HT-29 (cell line): Measurements from ENCODE around the gene VOPP1. TPM values are rescaled to one million over a fixed set of nuclear protein-coding genes. Genes with fewer than 3 reads are reported as not detected.

Source experiments
- DNase-seq: peaks from one replicate; pipeline ENCODE4 v3.0.0-alpha.2; 2015; ENCODE audit warnings: low spot score
- total RNA-seq: library from RNA; depleted of rRNA; stranded (reverse); fragments of >200 nt; shearing (Covaris generic); gene quantifications from 2 replicates; pipeline ENCODE4 v1.2.3, GENCODE V29; 2014

The VOPP1 gene
- total RNA-seq, 1 experiment from 2014 or later, result 133 TPM

GRCh38 chr7:55582656-55583055, 10.4 kb upstream of the VOPP1 start:
- DNase-seq, result peak; percentile 75

GRCh38 chr7:55576753-55577152, 4.5 kb upstream of the VOPP1 start:
- DNase-seq, result no peak

GRCh38 chr7:55575733-55576132, 3.4 kb upstream of the VOPP1 start:
- DNase-seq, result peak; percentile 0

- no peak for DNase-seq
These were observed 2.8 kb upstream of the VOPP1 start for GRCh38 chr7:55575098-55575497.

- no peak for DNase-seq
These were observed 1.9 kb upstream of the VOPP1 start for GRCh38 chr7:55574051-55574717.

DNA sequence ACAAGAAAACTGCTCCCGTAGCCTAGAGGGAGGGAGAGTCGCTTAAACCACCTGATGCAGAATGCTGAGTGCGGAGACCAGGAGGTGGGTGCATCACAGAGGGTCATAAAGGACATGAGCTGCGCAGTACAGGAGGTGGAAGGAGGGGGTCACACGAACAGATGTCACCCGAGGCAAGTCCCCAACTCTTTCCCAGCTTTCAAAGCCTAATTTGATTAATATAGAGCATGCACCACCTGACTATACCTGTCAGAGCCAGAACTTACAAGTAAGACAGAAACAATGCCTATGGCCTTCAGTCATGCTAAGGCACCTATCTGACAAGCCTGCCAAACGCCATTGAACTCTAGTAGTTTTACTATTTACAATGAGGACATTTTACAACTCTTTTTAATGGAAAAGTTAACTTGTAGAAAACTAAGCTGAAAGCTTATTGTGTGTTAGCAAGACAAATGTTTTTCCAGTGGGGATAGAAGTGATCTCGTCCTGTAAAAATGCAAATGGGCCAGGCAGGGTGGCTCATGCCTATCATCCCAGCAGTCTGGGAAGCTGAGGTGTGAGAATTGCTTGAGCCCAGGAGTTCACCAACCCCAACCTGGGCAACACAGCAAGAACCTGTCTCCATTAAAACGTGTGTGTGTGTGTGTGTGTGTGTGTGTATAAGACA, 1.1 kb upstream of the VOPP1 start:
- DNase-seq, result no peak

GRCh38 chr7:55571511-55572377, 558 bp downstream of the VOPP1 start:
- DNase-seq, result peak; percentile 64

GRCh38 chr7:55570939-55571338, 1.4 kb downstream of the VOPP1 start:
- no peak for DNase-seq

GRCh38 chr7:55570218-55570873, 2.0 kb downstream of the VOPP1 start:
- DNase-seq, result no peak

GRCh38 chr7:55569797-55570196, 2.5 kb downstream of the VOPP1 start:
- no peak for DNase-seq

- no peak for DNase-seq
These were observed 3.0 kb downstream of the VOPP1 start for GRCh38 chr7:55569269-55569663.

- DNase-seq, result no peak
These were observed 3.6 kb downstream of the VOPP1 start for GRCh38 chr7:55568613-55569268.

DNA sequence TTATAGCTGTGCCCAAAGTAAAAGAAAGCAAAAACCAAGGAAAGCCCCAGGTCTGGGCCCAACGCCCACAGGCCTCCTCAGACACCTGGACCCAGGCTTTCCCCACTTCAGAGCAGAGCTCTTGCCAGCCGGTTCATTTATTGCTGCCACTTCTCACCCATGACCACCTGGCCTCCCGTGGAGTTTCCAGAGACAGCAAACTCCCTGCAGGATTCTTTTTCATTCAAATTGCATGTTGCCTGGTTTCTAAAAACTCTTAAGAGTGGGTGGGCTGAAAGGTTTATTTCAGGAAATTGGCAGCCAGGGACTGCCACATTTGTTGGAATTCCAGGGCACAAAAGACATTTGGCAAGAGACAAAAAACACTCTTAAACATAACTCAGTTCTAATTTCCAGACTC, 4.7 kb downstream of the VOPP1 start:
- DNase-seq, result no peak

- DNase-seq, result no peak
These were observed 6.6 kb downstream of the VOPP1 start for GRCh38 chr7:55565681-55566080.

GRCh38 chr7:55563596-55564325, 8.5 kb downstream of the VOPP1 start:
- DNase-seq, result no peak

GRCh38 chr7:55561690-55562089, 10.6 kb downstream of the VOPP1 start:
- no peak for DNase-seq

GRCh38 chr7:55558962-55559920, 13.1 kb downstream of the VOPP1 start:
- no peak for DNase-seq

DNA sequence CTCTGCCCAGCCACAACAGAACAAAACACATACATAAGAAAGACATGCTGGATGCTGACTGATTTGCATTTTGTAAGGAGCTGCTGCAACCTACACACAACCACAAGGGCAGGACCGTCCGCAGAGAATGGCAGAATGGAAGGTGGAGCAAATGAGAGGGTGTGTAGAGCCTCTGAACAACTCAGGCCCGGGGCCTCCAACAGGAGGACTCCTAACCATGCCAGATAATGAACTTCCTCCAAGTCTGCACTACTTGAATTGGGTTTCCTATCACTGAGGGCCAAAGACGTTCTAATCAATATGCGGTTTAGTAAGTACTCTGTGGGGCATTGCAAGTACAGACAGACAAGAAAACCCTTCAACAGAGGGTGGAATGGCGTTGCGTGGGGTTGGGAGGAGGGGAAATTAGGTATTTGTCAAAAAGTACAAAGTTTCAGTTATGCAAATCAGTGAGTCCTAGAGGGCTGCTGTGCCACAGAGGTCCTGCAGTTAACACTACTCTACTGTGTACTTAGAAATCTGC, 14.6 kb downstream of the VOPP1 start:
- no peak for DNase-seq

- DNase-seq, result no peak
These were observed 15.8 kb downstream of the VOPP1 start for GRCh38 chr7:55556492-55556891.
